ENCODE results near the gene EDEM1. TPM values are rescaled to one million over a fixed set of nuclear protein-coding genes. Genes with fewer than 3 reads are reported as not detected.

EDEM1 gene
- 171 and 185 TPM in 2 replicates for total RNA-seq

DNA sequence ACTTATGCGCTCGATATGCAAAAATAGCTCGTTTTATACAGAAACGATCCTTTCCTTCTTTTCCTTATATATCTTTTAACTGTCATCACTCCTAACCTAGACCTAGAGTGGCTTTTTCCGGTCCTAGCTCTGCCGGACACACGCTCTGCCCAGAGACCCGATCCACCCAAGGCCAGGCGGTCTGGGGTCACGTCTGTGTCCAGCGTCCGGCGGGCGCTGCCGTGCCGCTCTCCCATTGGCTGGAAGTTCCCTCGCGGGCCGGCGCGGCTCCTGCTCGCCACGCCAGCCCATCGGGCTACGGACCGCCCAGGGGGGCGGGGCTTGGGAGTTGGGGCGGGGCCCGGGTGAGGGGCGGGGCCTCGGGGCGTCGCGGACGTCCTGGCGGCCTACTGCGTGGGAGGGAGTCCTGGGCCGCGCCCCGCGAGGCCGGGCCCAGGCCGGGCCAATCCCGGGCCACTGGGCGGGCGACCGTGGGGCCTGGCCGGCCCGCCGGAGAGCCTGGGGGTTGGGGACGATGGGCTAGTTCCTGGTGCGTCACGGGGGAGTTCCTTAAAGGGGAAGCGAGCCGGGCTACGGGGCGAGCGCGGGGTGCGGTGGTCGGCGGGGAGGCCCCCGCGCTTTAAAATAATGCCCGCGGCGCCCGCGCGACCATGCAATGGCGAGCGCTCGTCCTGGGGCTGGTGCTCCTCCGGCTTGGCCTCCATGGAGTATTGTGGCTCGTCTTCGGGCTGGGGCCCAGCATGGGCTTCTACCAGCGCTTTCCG, at the start of gene EDEM1:
TSS of gene EDEM1 (plus strand) at position 552 of the 764 bp plus-strand sequence. CDS start at position 651, 99 bp downstream.
- peak within 1 kb of the TSS; percentile 98 for H3K4me3 Mint-ChIP-seq
- intact Hi-C loops (cut with micrococcal nuclease): loop anchor here (1.0 to 10.0 kb wide), 8 partner anchors 17 to 694 kb away; partner anchors contain the start of genes ARL8B and ITPR1
- CTCF ChIA-PET: interaction anchor here (0.9 to 1.3 kb wide), 3 partner anchors 11 to 63 kb away, joined by 3 read pairs; no protein-coding TSS in a partner anchor

DNA sequence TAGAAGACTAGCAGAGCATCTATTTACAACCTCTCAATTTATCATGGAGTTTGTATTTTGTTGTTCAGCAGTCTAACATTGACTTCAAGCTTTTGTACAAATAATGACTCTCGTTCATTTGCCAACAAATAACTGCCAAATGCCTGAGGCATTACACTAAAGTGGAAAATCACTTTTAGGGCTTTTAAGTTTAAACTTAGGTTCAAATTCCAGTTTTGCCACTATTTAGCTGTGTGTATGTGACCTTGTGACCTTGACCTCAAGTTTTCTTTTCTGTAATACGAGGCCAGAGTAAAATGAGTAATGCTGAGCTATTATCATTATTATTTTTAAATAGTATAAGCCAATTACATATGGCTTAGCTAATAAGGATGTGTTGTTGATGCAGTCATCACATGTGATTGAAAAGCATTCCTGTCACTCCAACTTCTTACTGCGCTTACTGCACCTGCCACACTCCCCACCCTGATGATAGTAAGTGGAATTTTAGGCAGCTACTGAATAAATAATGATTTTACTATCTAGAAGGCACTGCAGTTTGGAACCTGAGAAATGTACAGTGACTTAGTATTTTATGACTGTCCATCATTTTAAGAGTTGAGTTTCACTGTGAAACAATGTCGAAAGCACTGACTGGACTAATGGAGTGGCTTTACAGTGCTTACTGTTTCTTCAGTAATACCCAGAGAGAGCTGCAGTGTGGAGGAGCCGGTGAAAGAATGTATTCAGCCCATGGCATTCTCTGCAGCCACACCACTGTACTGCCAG, 49.1 kb upstream of the EDEM1 start:
- TF ChIP-seq, protein P1, sequence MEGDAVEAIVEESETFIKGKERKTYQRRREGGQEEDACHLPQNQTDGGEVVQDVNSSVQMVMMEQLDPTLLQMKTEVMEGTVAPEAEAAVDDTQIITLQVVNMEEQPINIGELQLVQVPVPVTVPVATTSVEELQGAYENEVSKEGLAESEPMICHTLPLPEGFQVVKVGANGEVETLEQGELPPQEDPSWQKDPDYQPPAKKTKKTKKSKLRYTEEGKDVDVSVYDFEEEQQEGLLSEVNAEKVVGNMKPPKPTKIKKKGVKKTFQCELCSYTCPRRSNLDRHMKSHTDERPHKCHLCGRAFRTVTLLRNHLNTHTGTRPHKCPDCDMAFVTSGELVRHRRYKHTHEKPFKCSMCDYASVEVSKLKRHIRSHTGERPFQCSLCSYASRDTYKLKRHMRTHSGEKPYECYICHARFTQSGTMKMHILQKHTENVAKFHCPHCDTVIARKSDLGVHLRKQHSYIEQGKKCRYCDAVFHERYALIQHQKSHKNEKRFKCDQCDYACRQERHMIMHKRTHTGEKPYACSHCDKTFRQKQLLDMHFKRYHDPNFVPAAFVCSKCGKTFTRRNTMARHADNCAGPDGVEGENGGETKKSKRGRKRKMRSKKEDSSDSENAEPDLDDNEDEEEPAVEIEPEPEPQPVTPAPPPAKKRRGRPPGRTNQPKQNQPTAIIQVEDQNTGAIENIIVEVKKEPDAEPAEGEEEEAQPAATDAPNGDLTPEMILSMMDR (IDR thresholded peaks at IDR 0.05): no peak
- Mint-ChIP-seq H3K27ac (peak overlapping the region; percentile 83), H3K4me3 (peak overlapping the region; percentile 25), H3K27me3 (no peaks in the 10 kb centered on the region), H3K36me3 (ENCODE audit: low read depth) (peaks cover 35% of the 10 kb centered on the region), H3K4me1 (peaks cover 74% of the 10 kb centered on the region), H3K9me3 (peaks cover 3% of the 10 kb centered on the region)
- ATAC-seq (ENCODE audit: low read depth) (no peak), DNase-seq (no peak)
- intact Hi-C loops (cut with micrococcal nuclease): loop anchor here (10.0 kb wide), 1 partner anchor 596 kb away; no protein-coding TSS in a partner anchor
- CTCF ChIA-PET: interaction anchor here (0.6 kb wide), 2 partner anchors 21 to 84 kb away, joined by 3 read pairs; no protein-coding TSS in a partner anchor
- POLR2A ChIA-PET: interaction anchor here (0.9 to 5.7 kb wide), 3 partner anchors 16 to 67 kb away, joined by 6 to 55 read pairs (median 6); partner anchors contain the start of genes ARL8B and EDEM1

More for the DNA sequence above, at the start of gene EDEM1:
- Mint-ChIP-seq H3K36me3 (ENCODE audit: low read depth) (peaks cover 34% of the 10 kb centered on the region), H3K27ac (peak within 1 kb of the TSS; percentile 99), H3K27me3 (no peaks in the 10 kb centered on the region), H3K4me1 (peaks cover 73% of the 10 kb centered on the region), H3K9me3 (no peaks in the 10 kb centered on the region)
- DNase-seq: peak; percentile 100
- peak; percentile 88 for ATAC-seq (ENCODE audit: low read depth)
- TF ChIP-seq, protein P1 (IDR thresholded peaks at IDR 0.05): no peak
- POLR2A ChIA-PET: interaction anchor here (1.3 to 6.6 kb wide), 11 partner anchors 10 to 693 kb away, joined by 3 to 129 read pairs (median 15); partner anchors contain the start of genes ARL8B, BHLHE40 and ITPR1

DNA sequence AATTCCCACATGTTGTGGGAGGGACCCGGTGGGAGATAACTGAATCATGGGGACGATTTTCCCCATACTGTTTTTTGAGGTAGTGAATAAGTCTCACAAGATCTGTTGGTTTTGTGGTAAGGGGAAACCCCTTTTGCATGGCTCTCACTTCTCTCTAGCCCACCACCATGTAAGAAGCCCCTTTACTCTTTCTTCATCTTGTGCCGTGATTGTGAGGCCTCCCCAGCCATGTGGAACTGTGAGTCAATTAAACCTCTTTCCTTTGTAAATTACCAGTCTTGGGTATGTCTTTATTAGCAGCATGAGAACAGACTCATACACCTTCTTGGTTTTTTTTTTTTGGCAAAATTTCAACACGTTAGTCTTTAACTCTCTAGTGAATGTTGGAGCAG, 47.3 kb upstream of the EDEM1 start:
- intact Hi-C loops (cut with micrococcal nuclease): loop anchor here (1.0 kb wide), 3 partner anchors 10 to 59 kb away; partner anchors contain the start of gene EDEM1
- TF ChIP-seq, protein P1 (IDR thresholded peaks at IDR 0.05): no peak
- peaks cover 54% of the 10 kb centered on the region for H3K36me3 Mint-ChIP-seq (ENCODE audit: low read depth)
- no peaks in the 10 kb centered on the region for H3K27me3 Mint-ChIP-seq
- ChIA-PET POLR2A (interaction anchor here (0.6 to 5.7 kb wide), 10 partner anchors 17 to 589 kb away, joined by 3 to 55 read pairs (median 4); partner anchors contain the start of gene EDEM1), CTCF (interaction anchor here (1.5 kb wide), 1 partner anchor 65 kb away, joined by 3 read pairs; no protein-coding TSS in a partner anchor)
- H3K4me3 Mint-ChIP-seq: peak overlapping the region; percentile 65
- H3K9me3 Mint-ChIP-seq: peaks cover 17% of the 10 kb centered on the region
- peaks cover 79% of the 10 kb centered on the region for H3K4me1 Mint-ChIP-seq
- ATAC-seq (ENCODE audit: low read depth) (peak; percentile 76), DNase-seq (no peak)
- peak overlapping the region; percentile 90 for H3K27ac Mint-ChIP-seq

DNA sequence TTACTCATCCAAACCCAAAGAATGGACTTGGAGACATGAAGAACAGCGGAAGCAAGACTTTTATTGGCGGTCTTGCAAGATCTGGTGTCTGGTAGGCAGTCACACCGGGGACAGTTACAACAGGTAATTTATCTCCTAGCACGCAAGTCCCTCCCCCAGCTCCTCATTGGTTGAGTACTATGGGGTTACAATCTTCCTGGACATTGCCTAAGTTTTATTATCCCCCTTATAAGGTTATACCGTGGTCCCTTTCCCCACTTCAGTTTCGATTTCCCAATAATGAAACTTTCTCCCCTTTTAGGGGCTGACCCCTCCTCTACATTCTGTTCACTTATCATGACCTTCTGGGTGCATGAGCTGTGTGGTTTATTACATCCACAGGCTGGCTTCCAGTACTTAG, 46.7 kb upstream of the EDEM1 start:
- ChIA-PET CTCF (no interaction called here), POLR2A (interaction anchor here (0.7 to 5.7 kb wide), 6 partner anchors 17 to 590 kb away, joined by 3 to 55 read pairs (median 4); partner anchors contain the start of gene EDEM1)
- TF ChIP-seq, protein P1 (IDR thresholded peaks at IDR 0.05): no peak
- Mint-ChIP-seq H3K27ac (peak overlapping the region; percentile 90), H3K36me3 (ENCODE audit: low read depth) (peaks cover 60% of the 10 kb centered on the region), H3K4me3 (peak overlapping the region; percentile 65), H3K27me3 (no peaks in the 10 kb centered on the region), H3K4me1 (peaks cover 85% of the 10 kb centered on the region), H3K9me3 (peaks cover 18% of the 10 kb centered on the region)
- intact Hi-C loops (cut with micrococcal nuclease): loop anchor here (1.0 kb wide), 3 partner anchors 9 to 58 kb away; partner anchors contain the start of gene EDEM1
- ATAC-seq (ENCODE audit: low read depth): no peak
- no peak for DNase-seq

Measured in activated B cell treated with CpG ODN at 0.5 μM for 24 hours (primary cell).